WTC11 (cell line): ENCODE results near the gene CDC5L. TPM values are rescaled to one million over a fixed set of nuclear protein-coding genes. Genes with fewer than 3 reads are reported as not detected.

ENCODE experiments used
- ATAC-seq: fragments of 200-7000 bp; cut with Tn5 transposase; 2 replicates; pipeline ENCODE4 v1.10.0; 2021; ENCODE audit warnings: mild to moderate bottlenecking, moderate library complexity
- CTCF ChIA-PET: fragments of 300-600 bp; sonication (Branson Sonifier 250); formaldehyde crosslinking; loops from one replicate; lab custom pipeline; 2021; ENCODE audit warnings: antibody characterized with exemption; lab: Charles Lee
- POLR2A ChIA-PET: fragments of 350-600 bp; sonication (Branson Sonifier 250); formaldehyde crosslinking; loops from one replicate; lab custom pipeline; 2021; ENCODE audit warnings: antibody characterized with exemption; lab: Charles Lee
- DNase-seq: peaks from one replicate; pipeline ENCODE4 v3.0.0; 2021; ENCODE audit warnings: low spot score
- H3K27ac Mint-ChIP-seq: 2 replicates; pipeline ENCODE4 v1.8.0; 2021; ENCODE audit warnings: mixed read lengths
- H3K27me3 Mint-ChIP-seq: 2 replicates; pipeline ENCODE4 v1.8.0; 2021; ENCODE audit warnings: low read depth, mild to moderate bottlenecking, moderate library complexity, mixed read lengths
- H3K36me3 Mint-ChIP-seq: 2 replicates; pipeline ENCODE4 v1.8.0; 2021; ENCODE audit warnings: mixed read lengths
- H3K4me1 Mint-ChIP-seq: 2 replicates; pipeline ENCODE4 v1.8.0; 2022; ENCODE audit warnings: mixed read lengths
- H3K4me3 Mint-ChIP-seq: 2 replicates; pipeline ENCODE4 v1.8.0; 2021; ENCODE audit warnings: mild to moderate bottlenecking, moderate library complexity, mixed read lengths
- H3K9me3 Mint-ChIP-seq: 2 replicates; pipeline ENCODE4 v1.8.0; 2021; ENCODE audit warnings: mixed read lengths
- CREM ChIP-seq: sonication (generic); formaldehyde crosslinking; IDR thresholded peaks from 2 replicates; pipeline ENCODE4 v1.8.1; 2022; ENCODE audit warnings: mild to moderate bottlenecking, missing genetic modification reagents, moderate library complexity
- FOXJ3 ChIP-seq: sonication (generic); formaldehyde crosslinking; IDR thresholded peaks from 2 replicates; pipeline ENCODE4 v1.9.0; 2021; ENCODE audit warnings: missing genetic modification reagents, mild to moderate bottlenecking, borderline replicate concordance
- SMAD3 ChIP-seq: sonication (generic); formaldehyde crosslinking; IDR thresholded peaks from 2 replicates; pipeline ENCODE4 v1.8.0; 2022; ENCODE audit warnings: missing genetic modification reagents, mild to moderate bottlenecking, borderline replicate concordance
- ZNF138 ChIP-seq: sonication (generic); formaldehyde crosslinking; conservative IDR thresholded peaks from 2 replicates; pipeline ENCODE4 v1.8.1; 2022; ENCODE audit warnings: mild to moderate bottlenecking, moderate library complexity, missing genetic modification reagents
- ZNF416 ChIP-seq: fragments of 250-450 bp; sonication (Bioruptor Pico); IDR thresholded peaks from 2 replicates; pipeline ENCODE4 v1.9.0; 2021; ENCODE audit warnings: mild to moderate bottlenecking, inconsistent platforms
- ZNF671 ChIP-seq: fragments of 250-450 bp; sonication (Bioruptor Pico); IDR thresholded peaks from 2 replicates; pipeline ENCODE4 v1.8.0; 2021; ENCODE audit warnings: mild to moderate bottlenecking
- total RNA-seq: library from RNA; stranded (reverse); gene quantifications from 3 replicates; pipeline ENCODE4 v1.2.3, GENCODE V29; 2021
- TF ChIP-seq, protein P1 (sequence below): fragments of 200-600 bp; IDR thresholded peaks from 2 replicates; pipeline ENCODE4 v1.8.0; 2022; ENCODE audit warnings: antibody characterized with exemption
- TF ChIP-seq, protein P2 (sequence below): sonication (generic); formaldehyde crosslinking; IDR thresholded peaks from 2 replicates; pipeline ENCODE4 v1.8.0; 2023; ENCODE audit warnings: mild to moderate bottlenecking, missing genetic modification reagents
- TF ChIP-seq, protein P3 (sequence below): sonication (generic); formaldehyde crosslinking; IDR thresholded peaks from 2 replicates; pipeline ENCODE4 v1.8.1; 2022; ENCODE audit warnings: low read depth, missing genetic modification reagents, borderline replicate concordance
- TF ChIP-seq, protein P4 (sequence below): sonication (generic); formaldehyde crosslinking; IDR thresholded peaks from 2 replicates; pipeline ENCODE4 v1.8.1; 2023; ENCODE audit warnings: mild to moderate bottlenecking, missing genetic modification reagents, moderate library complexity
- TF ChIP-seq, protein P5 (sequence below): sonication (generic); formaldehyde crosslinking; IDR thresholded peaks from 2 replicates; pipeline ENCODE4 v1.8.0; 2023; ENCODE audit warnings: missing genetic modification reagents, mild to moderate bottlenecking, borderline replicate concordance
- TF ChIP-seq, protein P6 (sequence below): fragments of 250-450 bp; sonication (Bioruptor Pico); conservative IDR thresholded peaks from 2 replicates; pipeline ENCODE4 v1.9.0; 2021; ENCODE audit warnings: mild to moderate bottlenecking

The CDC5L gene
- total RNA-seq, 1 experiment from 2014 or later: 23.5 TPM

DNA sequence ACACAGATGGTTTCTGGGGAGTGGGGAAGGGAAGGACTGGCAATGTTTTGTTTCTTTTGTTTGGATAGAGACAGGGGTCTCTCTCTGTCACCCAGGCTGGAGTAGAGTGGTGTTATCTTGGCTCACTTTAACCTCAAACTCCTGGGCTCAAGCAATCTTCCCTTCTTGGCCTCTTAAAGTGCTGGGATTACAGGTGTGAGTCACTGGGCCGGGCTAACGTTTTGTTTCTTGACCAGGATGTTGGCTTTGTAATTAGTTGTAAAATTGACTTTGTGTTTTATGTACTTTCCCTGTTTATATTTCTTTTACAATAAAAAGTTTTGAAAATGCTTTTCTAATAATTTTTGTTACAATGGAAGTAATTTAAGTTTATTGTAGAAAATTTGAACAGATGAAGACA lies 34.2 kb upstream of the CDC5L start:
- ATAC-seq (no peak), DNase-seq (no peak)
- peaks cover 12% of the 10 kb centered on the region for H3K4me1 Mint-ChIP-seq
- CTCF ChIA-PET: interaction anchor here (0.9 kb wide), 1 partner anchor 85 kb away, joined by 4 read pairs; no protein-coding TSS in a partner anchor
- no peak overlapping the region for H3K4me3 Mint-ChIP-seq
- H3K27me3 Mint-ChIP-seq: peaks cover 12% of the 10 kb centered on the region
- POLR2A ChIA-PET: no interaction called here
- TF ChIP-seq FOXJ3 (CRISPR knock-in tag) (no peak), ZNF416 (CRISPR knock-in tag) (no peak), ZNF671 (no peak), SMAD3 (CRISPR knock-in tag) (no peak), ZNF138 (CRISPR knock-in tag) (no peak), CREM (CRISPR knock-in tag) (no peak)
- TF ChIP-seq, protein P1, sequence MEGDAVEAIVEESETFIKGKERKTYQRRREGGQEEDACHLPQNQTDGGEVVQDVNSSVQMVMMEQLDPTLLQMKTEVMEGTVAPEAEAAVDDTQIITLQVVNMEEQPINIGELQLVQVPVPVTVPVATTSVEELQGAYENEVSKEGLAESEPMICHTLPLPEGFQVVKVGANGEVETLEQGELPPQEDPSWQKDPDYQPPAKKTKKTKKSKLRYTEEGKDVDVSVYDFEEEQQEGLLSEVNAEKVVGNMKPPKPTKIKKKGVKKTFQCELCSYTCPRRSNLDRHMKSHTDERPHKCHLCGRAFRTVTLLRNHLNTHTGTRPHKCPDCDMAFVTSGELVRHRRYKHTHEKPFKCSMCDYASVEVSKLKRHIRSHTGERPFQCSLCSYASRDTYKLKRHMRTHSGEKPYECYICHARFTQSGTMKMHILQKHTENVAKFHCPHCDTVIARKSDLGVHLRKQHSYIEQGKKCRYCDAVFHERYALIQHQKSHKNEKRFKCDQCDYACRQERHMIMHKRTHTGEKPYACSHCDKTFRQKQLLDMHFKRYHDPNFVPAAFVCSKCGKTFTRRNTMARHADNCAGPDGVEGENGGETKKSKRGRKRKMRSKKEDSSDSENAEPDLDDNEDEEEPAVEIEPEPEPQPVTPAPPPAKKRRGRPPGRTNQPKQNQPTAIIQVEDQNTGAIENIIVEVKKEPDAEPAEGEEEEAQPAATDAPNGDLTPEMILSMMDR: no peak
- TF ChIP-seq, protein P2, sequence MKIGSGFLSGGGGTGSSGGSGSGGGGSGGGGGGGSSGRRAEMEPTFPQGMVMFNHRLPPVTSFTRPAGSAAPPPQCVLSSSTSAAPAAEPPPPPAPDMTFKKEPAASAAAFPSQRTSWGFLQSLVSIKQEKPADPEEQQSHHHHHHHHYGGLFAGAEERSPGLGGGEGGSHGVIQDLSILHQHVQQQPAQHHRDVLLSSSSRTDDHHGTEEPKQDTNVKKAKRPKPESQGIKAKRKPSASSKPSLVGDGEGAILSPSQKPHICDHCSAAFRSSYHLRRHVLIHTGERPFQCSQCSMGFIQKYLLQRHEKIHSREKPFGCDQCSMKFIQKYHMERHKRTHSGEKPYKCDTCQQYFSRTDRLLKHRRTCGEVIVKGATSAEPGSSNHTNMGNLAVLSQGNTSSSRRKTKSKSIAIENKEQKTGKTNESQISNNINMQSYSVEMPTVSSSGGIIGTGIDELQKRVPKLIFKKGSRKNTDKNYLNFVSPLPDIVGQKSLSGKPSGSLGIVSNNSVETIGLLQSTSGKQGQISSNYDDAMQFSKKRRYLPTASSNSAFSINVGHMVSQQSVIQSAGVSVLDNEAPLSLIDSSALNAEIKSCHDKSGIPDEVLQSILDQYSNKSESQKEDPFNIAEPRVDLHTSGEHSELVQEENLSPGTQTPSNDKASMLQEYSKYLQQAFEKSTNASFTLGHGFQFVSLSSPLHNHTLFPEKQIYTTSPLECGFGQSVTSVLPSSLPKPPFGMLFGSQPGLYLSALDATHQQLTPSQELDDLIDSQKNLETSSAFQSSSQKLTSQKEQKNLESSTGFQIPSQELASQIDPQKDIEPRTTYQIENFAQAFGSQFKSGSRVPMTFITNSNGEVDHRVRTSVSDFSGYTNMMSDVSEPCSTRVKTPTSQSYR (CRISPR knock-in tag): no peak
- TF ChIP-seq, protein P3, sequence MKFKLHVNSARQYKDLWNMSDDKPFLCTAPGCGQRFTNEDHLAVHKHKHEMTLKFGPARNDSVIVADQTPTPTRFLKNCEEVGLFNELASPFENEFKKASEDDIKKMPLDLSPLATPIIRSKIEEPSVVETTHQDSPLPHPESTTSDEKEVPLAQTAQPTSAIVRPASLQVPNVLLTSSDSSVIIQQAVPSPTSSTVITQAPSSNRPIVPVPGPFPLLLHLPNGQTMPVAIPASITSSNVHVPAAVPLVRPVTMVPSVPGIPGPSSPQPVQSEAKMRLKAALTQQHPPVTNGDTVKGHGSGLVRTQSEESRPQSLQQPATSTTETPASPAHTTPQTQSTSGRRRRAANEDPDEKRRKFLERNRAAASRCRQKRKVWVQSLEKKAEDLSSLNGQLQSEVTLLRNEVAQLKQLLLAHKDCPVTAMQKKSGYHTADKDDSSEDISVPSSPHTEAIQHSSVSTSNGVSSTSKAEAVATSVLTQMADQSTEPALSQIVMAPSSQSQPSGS: no peak
- TF ChIP-seq, protein P4, sequence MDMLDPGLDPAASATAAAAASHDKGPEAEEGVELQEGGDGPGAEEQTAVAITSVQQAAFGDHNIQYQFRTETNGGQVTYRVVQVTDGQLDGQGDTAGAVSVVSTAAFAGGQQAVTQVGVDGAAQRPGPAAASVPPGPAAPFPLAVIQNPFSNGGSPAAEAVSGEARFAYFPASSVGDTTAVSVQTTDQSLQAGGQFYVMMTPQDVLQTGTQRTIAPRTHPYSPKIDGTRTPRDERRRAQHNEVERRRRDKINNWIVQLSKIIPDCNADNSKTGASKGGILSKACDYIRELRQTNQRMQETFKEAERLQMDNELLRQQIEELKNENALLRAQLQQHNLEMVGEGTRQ (CRISPR knock-in tag): no peak
- TF ChIP-seq, protein P5, sequence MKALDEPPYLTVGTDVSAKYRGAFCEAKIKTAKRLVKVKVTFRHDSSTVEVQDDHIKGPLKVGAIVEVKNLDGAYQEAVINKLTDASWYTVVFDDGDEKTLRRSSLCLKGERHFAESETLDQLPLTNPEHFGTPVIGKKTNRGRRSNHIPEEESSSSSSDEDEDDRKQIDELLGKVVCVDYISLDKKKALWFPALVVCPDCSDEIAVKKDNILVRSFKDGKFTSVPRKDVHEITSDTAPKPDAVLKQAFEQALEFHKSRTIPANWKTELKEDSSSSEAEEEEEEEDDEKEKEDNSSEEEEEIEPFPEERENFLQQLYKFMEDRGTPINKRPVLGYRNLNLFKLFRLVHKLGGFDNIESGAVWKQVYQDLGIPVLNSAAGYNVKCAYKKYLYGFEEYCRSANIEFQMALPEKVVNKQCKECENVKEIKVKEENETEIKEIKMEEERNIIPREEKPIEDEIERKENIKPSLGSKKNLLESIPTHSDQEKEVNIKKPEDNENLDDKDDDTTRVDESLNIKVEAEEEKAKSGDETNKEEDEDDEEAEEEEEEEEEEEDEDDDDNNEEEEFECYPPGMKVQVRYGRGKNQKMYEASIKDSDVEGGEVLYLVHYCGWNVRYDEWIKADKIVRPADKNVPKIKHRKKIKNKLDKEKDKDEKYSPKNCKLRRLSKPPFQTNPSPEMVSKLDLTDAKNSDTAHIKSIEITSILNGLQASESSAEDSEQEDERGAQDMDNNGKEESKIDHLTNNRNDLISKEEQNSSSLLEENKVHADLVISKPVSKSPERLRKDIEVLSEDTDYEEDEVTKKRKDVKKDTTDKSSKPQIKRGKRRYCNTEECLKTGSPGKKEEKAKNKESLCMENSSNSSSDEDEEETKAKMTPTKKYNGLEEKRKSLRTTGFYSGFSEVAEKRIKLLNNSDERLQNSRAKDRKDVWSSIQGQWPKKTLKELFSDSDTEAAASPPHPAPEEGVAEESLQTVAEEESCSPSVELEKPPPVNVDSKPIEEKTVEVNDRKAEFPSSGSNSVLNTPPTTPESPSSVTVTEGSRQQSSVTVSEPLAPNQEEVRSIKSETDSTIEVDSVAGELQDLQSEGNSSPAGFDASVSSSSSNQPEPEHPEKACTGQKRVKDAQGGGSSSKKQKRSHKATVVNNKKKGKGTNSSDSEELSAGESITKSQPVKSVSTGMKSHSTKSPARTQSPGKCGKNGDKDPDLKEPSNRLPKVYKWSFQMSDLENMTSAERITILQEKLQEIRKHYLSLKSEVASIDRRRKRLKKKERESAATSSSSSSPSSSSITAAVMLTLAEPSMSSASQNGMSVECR (CRISPR knock-in tag): no peak
- TF ChIP-seq, protein P6, sequence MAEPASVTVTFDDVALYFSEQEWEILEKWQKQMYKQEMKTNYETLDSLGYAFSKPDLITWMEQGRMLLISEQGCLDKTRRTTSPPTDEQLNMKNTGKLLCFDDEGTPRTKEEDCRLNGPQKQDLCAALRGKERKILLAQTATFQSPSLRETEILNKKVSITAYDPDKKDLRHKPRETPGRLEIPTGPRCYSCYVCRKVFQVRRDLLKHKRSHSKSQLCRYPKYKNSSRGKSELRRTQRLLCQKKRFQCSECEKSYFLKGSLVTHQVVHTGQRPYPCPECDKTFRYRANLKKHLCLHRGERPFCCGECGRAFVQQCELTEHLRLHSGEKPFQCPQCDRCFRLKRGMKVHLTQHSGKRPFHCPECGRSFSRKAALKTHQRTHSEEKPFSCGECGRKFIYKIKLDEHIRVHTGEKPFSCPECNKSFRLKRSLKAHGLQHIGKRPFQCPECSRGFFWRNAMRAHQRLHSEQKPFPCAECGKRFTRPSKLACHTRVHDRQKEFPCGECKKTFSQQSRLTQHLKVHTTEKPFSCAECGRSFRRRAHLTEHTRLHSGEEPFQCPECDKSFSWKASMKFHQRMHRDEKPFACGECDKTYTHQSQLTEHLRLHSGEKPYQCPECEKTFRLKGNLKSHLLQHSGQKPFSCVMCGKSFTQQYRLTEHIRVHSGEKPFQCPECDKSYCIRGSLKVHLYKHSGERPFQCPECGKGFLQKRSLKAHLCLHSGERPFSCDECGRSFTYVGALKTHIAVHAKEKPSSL (CRISPR knock-in tag): no peak
- no peaks in the 10 kb centered on the region for H3K36me3 Mint-ChIP-seq
- H3K9me3 Mint-ChIP-seq: peaks cover 6% of the 10 kb centered on the region; the same call in 1 of the 2 replicates
- H3K27ac Mint-ChIP-seq: no peak overlapping the region
